AML-193 (cell line): ENCODE data around the gene TPT1.
A peak's percentile ranks its signal among the peaks of the same experiment; 100 is the strongest.
"Not testable (repeated sequence)": the region's sequence is repeated elsewhere in the genome, so short reads cannot be mapped to it uniquely, and the experiment has no call there.

Experiments used
- DNase-seq, 2 experiments: peaks; one replicate each; lab custom pipeline; 2025; lab: John Stamatoyannopoulos, UW

TPT1 gene

GRCh38 chr13:45301263-45301662 lies 39.7 kb downstream of the TPT1 start:
- no peak for DNase-seq

GRCh38 chr13:45300190-45300985 lies 40.6 kb downstream of the TPT1 start:
- DNase-seq: no peak

GRCh38 chr13:45299194-45299593 lies 41.8 kb downstream of the TPT1 start:
- DNase-seq: no peak

- DNase-seq: not testable (repeated sequence)
These were observed 42.4 kb downstream of the TPT1 start for GRCh38 chr13:45298550-45298949.

- DNase-seq: no peak
These were observed 42.8 kb downstream of the TPT1 start for GRCh38 chr13:45298206-45298505.

GRCh38 chr13:45297456-45298205 lies 43.4 kb downstream of the TPT1 start:
- DNase-seq: no peak

- DNase-seq: peak; percentile 7 to 36
These were observed 44.7 kb downstream of the TPT1 start for GRCh38 chr13:45296259-45296658.

GRCh38 chr13:45295536-45295935 lies 45.4 kb downstream of the TPT1 start:
- DNase-seq: no peak

GRCh38 chr13:45292176-45292575 lies 48.8 kb downstream of the TPT1 start:
- DNase-seq: no peak

GRCh38 chr13:45289936-45290563 lies 50.9 kb downstream of the TPT1 start:
- DNase-seq: no peak
